Measurements from ENCODE around the gene SUPT20HL1. TPM values are rescaled to one million over a fixed set of nuclear protein-coding genes. Genes with fewer than 3 reads are reported as not detected.
"Not testable (repeated sequence)": the region's sequence is repeated elsewhere in the genome, so short reads cannot be mapped to it uniquely, and the experiment has no call there.

The SUPT20HL1 gene
- total RNA-seq, 1 experiment from 2014 or later, result not detected

- H3K27me3 ChIP-seq (ENCODE audit: insufficient read depth, low read depth), result no peaks in the 10 kb centered on the region
- H3K9me3 ChIP-seq (ENCODE audit: insufficient read depth, low read depth), result no peaks in the 10 kb centered on the region
- no peaks in the 10 kb centered on the region for H4K20me1 ChIP-seq (ENCODE audit: insufficient read depth)
- no peak for DNase-seq
- no peak overlapping the region for H2AFZ ChIP-seq
- CTCF ChIA-PET, result no interaction called here
- no peak for TF ChIP-seq EZH2 (IDR thresholded peaks at IDR 0.05; ENCODE audit: low read depth)
- TF ChIP-seq, protein P1, sequence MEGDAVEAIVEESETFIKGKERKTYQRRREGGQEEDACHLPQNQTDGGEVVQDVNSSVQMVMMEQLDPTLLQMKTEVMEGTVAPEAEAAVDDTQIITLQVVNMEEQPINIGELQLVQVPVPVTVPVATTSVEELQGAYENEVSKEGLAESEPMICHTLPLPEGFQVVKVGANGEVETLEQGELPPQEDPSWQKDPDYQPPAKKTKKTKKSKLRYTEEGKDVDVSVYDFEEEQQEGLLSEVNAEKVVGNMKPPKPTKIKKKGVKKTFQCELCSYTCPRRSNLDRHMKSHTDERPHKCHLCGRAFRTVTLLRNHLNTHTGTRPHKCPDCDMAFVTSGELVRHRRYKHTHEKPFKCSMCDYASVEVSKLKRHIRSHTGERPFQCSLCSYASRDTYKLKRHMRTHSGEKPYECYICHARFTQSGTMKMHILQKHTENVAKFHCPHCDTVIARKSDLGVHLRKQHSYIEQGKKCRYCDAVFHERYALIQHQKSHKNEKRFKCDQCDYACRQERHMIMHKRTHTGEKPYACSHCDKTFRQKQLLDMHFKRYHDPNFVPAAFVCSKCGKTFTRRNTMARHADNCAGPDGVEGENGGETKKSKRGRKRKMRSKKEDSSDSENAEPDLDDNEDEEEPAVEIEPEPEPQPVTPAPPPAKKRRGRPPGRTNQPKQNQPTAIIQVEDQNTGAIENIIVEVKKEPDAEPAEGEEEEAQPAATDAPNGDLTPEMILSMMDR (conservative IDR thresholded peaks at IDR 0.05), result no peak
- no peak overlapping the region for H3K4me2 ChIP-seq
- H3K36me3 ChIP-seq (ENCODE audit: low read depth), result no peaks in the 10 kb centered on the region
- H3K4me3 ChIP-seq, result no peak overlapping the region
- no peaks in the 10 kb centered on the region for H3F3A ChIP-seq (ENCODE audit: insufficient read depth, low read depth)
- H3K79me2 ChIP-seq (ENCODE audit: low read depth), result no peaks in the 10 kb centered on the region
- no peaks in the 10 kb centered on the region for H3K9me2 ChIP-seq (ENCODE audit: insufficient read depth)
- no TSS peak for BruUV-seq (replicated peaks)
- no peaks in the 10 kb centered on the region for H3K4me1 ChIP-seq (replicated peaks; ENCODE audit: insufficient read depth)
- POLR2A ChIA-PET (ENCODE audit: unreplicated experiment), result no interaction called here
- H3K27ac ChIP-seq, result no peak overlapping the region
- intact Hi-C loops (cut with micrococcal nuclease; ENCODE audit: unreplicated experiment), result no loop called here
Observed at GRCh38 chrX:24355095-24355494, 5.3 kb upstream of the SUPT20HL1 start.

DNA sequence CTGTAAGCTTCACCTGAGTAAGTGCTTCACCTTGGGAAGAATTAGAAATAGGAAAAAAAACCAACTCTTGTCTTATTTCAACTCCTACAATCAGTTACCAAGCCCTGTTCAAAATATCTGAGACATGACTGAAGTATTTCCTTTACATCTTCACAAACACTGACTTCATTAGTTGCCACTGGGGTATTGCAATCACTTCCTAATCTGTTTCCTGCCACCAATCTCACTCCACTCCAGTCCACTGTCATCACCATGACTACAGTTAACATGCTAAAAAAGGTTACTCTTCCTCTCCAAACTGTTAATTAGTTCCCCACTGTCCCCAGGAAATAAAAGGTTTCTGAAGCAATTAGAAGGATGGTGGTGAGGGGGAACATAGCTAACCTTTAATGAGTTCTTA is 3.3 kb upstream of the SUPT20HL1 start:
- no peak for TF ChIP-seq EZH2 (IDR thresholded peaks at IDR 0.05; ENCODE audit: low read depth)
- TF ChIP-seq, protein P1 (conservative IDR thresholded peaks at IDR 0.05), result no peak

GRCh38 chrX:24362089-24362745 is 1.8 kb downstream of the SUPT20HL1 start:
- H3K9me2 ChIP-seq (ENCODE audit: insufficient read depth); H3K36me3 ChIP-seq (ENCODE audit: low read depth); H3K4me3 ChIP-seq; H3K27ac ChIP-seq; CTCF ChIA-PET; H3K27me3 ChIP-seq (ENCODE audit: insufficient read depth, low read depth); POLR2A ChIA-PET (ENCODE audit: unreplicated experiment); H2AFZ ChIP-seq; DNase-seq; H3K4me1 ChIP-seq (replicated peaks; ENCODE audit: insufficient read depth); H3K79me2 ChIP-seq (ENCODE audit: low read depth); BruUV-seq (replicated peaks); intact Hi-C loops (cut with micrococcal nuclease; ENCODE audit: unreplicated experiment); H4K20me1 ChIP-seq (ENCODE audit: insufficient read depth); H3K9me3 ChIP-seq (ENCODE audit: insufficient read depth, low read depth); H3K4me2 ChIP-seq; H3F3A ChIP-seq (ENCODE audit: insufficient read depth, low read depth): not testable (repeated sequence)

More for the DNA sequence above, 3.3 kb upstream of the SUPT20HL1 start:
- no peaks in the 10 kb centered on the region for H3K9me3 ChIP-seq (ENCODE audit: insufficient read depth, low read depth)
- H3K79me2 ChIP-seq (ENCODE audit: low read depth), result no peaks in the 10 kb centered on the region
- no peak overlapping the region for H2AFZ ChIP-seq
- H3K27me3 ChIP-seq (ENCODE audit: insufficient read depth, low read depth), result no peaks in the 10 kb centered on the region
- H3K4me3 ChIP-seq, result no peak overlapping the region
- CTCF ChIA-PET, result no interaction called here
- BruUV-seq (replicated peaks), result no TSS peak
- intact Hi-C loops (cut with micrococcal nuclease; ENCODE audit: unreplicated experiment), result no loop called here
- no peaks in the 10 kb centered on the region for H3K36me3 ChIP-seq (ENCODE audit: low read depth)
- no peaks in the 10 kb centered on the region for H3K9me2 ChIP-seq (ENCODE audit: insufficient read depth)
- POLR2A ChIA-PET (ENCODE audit: unreplicated experiment), result no interaction called here
- H3F3A ChIP-seq (ENCODE audit: insufficient read depth, low read depth), result no peaks in the 10 kb centered on the region
- no peaks in the 10 kb centered on the region for H4K20me1 ChIP-seq (ENCODE audit: insufficient read depth)
- H3K27ac ChIP-seq, result no peak overlapping the region
- DNase-seq, result no peak
- no peaks in the 10 kb centered on the region for H3K4me1 ChIP-seq (replicated peaks; ENCODE audit: insufficient read depth)
- no peak overlapping the region for H3K4me2 ChIP-seq

DNA sequence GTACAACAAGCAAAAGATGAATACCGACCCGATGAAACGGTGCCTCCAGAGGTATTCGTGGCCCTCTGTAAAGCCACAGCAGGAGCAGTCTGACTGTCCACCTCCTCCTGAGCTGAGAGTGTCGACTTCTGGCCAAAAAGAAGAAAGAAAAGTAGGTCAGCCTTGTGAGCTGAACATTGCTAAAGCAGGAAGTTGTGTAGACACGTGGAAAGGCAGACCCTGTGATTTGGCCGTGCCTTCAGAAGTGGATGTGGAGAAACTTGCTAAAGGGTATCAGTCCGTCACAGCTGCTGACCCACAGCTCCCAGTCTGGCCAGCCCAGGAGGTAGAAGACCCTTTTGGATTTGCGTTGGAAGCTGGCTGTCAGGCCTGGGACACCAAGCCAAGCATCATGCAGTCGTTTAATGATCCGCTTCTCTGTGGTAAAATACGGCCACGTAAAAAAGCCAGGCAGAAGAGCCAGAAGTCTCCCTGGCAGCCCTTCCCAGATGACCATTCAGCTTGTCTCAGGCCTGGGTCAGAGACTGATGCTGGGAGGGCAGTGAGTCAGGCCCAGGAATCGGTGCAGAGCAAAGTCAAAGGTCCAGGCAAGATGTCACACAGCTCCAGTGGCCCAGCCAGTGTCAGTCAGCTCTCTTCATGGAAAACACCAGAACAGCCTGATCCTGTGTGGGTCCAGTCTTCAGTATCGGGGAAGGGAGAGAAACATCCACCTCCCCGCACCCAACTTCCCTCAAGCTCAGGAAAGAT is 3.2 kb downstream of the SUPT20HL1 start:
- H3K27ac ChIP-seq; DNase-seq; H3K79me2 ChIP-seq (ENCODE audit: low read depth); H3F3A ChIP-seq (ENCODE audit: insufficient read depth, low read depth); BruUV-seq (replicated peaks); H4K20me1 ChIP-seq (ENCODE audit: insufficient read depth); H3K4me1 ChIP-seq (replicated peaks; ENCODE audit: insufficient read depth); H3K9me3 ChIP-seq (ENCODE audit: insufficient read depth, low read depth); H3K36me3 ChIP-seq (ENCODE audit: low read depth); H3K27me3 ChIP-seq (ENCODE audit: insufficient read depth, low read depth); intact Hi-C loops (cut with micrococcal nuclease; ENCODE audit: unreplicated experiment); CTCF ChIA-PET; H3K9me2 ChIP-seq (ENCODE audit: insufficient read depth); H3K4me2 ChIP-seq; H2AFZ ChIP-seq; H3K4me3 ChIP-seq; POLR2A ChIA-PET (ENCODE audit: unreplicated experiment): not testable (repeated sequence)

Measured in PC-9 (cell line).